Type B pancreatic cell (in vitro differentiated cells): Measurements from ENCODE around the gene TSPAN15. TPM values are rescaled to one million over a fixed set of nuclear protein-coding genes. Genes with fewer than 3 reads are reported as not detected.

Experiments
- DNase-seq: peaks from one replicate; pipeline ENCODE4 v3.0.0; 2021; ENCODE audit warnings: mixed read lengths; ENCODE audit not compliant: unreplicated experiment; ENCODE audit errors: extremely low spot score
- H3K27ac Mint-ChIP-seq: 2 replicates; pipeline ENCODE4 v1.8.0; 2021; ENCODE audit warnings: mild to moderate bottlenecking, mixed read lengths
- H3K27me3 Mint-ChIP-seq: 2 replicates; pipeline ENCODE4 v1.8.0; 2021; ENCODE audit warnings: mixed read lengths
- H3K36me3 Mint-ChIP-seq: 2 replicates; pipeline ENCODE4 v1.8.0; 2021; ENCODE audit warnings: mixed read lengths
- H3K4me1 Mint-ChIP-seq: one replicate; pipeline ENCODE4 v1.8.0; 2021; ENCODE audit warnings: mixed read lengths; ENCODE audit not compliant: unreplicated experiment
- H3K4me3 Mint-ChIP-seq: 2 replicates; pipeline ENCODE4 v1.8.0; 2021; ENCODE audit warnings: mild to moderate bottlenecking, mixed read lengths
- H3K9me3 Mint-ChIP-seq: 2 replicates; pipeline ENCODE4 v1.8.0; 2021; ENCODE audit warnings: mixed read lengths
- total RNA-seq: library from RNA; stranded (reverse); gene quantifications from 2 replicates; pipeline ENCODE4 v1.2.1, GENCODE V29; 2021; ENCODE audit warnings: low replicate concordance
- TF ChIP-seq, protein P1 (sequence below): fragments of 200-600 bp; sonication (generic); conservative IDR thresholded peaks from 2 replicates; pipeline ENCODE4 v1.5.0; 2021; ENCODE audit warnings: antibody characterized with exemption, mild to moderate bottlenecking

TSPAN15 gene
- total RNA-seq, 1 donor from 2014 or later: 19.7 TPM

DNA sequence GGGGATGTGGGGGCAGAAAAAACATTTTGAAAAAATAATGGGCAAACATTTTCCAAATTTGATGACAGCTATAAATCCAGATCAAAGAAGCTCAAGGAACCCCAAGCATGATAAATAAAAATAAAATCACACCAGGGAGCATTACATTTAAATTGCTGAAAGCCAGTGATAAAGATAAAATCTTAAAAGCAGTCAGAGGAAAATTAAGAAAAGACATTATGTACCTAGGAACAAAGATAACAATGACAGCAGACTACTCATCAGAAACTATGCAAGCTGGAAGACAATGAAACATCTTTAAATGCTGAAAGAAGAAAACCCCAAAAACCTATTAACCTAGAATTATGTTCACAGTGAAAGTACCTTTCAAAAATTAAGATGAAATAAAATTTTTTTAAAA, 98.7 kb downstream of the TSPAN15 start:
- no peak overlapping the region for H3K27ac Mint-ChIP-seq
- no peak for DNase-seq
- H3K9me3 Mint-ChIP-seq: peaks cover 12% of the 10 kb centered on the region
- no peaks in the 10 kb centered on the region for H3K4me1 Mint-ChIP-seq
- TF ChIP-seq, protein P1, sequence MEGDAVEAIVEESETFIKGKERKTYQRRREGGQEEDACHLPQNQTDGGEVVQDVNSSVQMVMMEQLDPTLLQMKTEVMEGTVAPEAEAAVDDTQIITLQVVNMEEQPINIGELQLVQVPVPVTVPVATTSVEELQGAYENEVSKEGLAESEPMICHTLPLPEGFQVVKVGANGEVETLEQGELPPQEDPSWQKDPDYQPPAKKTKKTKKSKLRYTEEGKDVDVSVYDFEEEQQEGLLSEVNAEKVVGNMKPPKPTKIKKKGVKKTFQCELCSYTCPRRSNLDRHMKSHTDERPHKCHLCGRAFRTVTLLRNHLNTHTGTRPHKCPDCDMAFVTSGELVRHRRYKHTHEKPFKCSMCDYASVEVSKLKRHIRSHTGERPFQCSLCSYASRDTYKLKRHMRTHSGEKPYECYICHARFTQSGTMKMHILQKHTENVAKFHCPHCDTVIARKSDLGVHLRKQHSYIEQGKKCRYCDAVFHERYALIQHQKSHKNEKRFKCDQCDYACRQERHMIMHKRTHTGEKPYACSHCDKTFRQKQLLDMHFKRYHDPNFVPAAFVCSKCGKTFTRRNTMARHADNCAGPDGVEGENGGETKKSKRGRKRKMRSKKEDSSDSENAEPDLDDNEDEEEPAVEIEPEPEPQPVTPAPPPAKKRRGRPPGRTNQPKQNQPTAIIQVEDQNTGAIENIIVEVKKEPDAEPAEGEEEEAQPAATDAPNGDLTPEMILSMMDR: no peak
- H3K36me3 Mint-ChIP-seq: no peaks in the 10 kb centered on the region
- no peak overlapping the region for H3K4me3 Mint-ChIP-seq
- peaks cover 49% of the 10 kb centered on the region for H3K27me3 Mint-ChIP-seq

DNA sequence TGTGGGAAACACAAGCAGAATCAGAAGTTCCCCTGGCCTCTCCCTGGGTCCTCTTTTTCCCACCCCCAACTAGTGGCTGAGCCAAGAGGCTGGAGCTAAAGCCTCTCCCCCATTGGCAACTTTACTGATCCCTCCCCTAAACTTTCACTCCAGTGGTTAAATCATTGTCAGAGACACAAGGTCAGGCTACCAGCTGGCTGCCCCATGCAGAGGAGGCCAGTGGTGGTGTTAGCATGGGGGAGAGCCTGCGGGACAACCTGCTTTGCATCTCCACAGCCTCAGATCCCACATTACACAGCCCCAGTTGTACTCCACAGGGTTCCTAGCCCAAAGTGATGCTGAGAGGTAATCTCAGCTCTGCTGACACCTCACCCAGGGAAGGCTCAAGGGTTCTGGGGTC, 101.0 kb downstream of the TSPAN15 start:
- peaks cover 56% of the 10 kb centered on the region for H3K27me3 Mint-ChIP-seq
- no peak overlapping the region for H3K27ac Mint-ChIP-seq

DNA sequence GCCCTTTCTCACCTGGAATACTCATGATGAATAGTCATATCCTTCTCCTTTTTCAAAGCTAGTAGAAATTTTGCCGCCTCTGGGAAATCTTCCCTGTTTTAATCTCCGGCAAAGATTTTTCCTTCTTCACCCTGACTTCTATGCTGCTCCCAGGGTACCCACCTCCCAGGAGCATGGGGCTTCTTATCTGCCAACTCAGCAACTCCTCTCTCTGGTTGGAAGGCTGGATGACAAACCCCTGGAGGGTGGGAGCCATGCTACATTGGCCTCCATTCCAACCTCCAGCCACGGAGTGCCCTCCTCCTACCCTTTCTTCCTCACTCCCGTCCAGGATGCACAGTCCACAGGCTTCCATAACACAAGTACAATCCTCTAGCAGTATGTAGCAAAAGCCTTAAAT, 102.1 kb downstream of the TSPAN15 start:
- Mint-ChIP-seq H3K4me1 (no peaks in the 10 kb centered on the region), H3K36me3 (no peaks in the 10 kb centered on the region), H3K27ac (no peak overlapping the region), H3K4me3 (no peak overlapping the region), H3K27me3 (peaks cover 59% of the 10 kb centered on the region), H3K9me3 (peaks cover 12% of the 10 kb centered on the region)
- no peak for DNase-seq
- TF ChIP-seq, protein P1: no peak

More for the DNA sequence above, 101.0 kb downstream of the TSPAN15 start:
- no peak overlapping the region for H3K4me3 Mint-ChIP-seq
- TF ChIP-seq, protein P1: no peak
- no peak for DNase-seq
- H3K9me3 Mint-ChIP-seq: peaks cover 12% of the 10 kb centered on the region
- no peaks in the 10 kb centered on the region for H3K36me3 Mint-ChIP-seq
- no peaks in the 10 kb centered on the region for H3K4me1 Mint-ChIP-seq

DNA sequence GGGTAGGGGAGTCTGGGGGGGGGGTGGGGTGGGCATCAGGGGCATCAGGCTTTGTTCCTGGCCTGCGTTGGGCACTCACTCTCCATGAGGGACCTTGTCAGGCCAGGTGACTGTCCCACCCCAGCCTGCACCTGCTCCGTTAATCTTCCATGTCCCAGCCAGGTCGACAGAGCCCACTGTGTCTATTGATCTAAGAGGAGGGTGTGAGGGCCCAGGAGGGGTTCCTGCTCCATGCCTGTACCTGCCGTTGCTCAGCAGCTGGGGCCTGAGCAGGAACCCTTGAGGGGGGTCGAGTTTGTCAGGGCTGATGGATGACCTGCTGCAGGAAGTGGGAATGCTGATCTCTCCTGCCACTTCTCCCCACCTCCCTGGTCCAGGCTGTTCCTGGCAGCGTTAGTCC, 103.3 kb downstream of the TSPAN15 start:
- Mint-ChIP-seq H3K9me3 (peaks cover 8% of the 10 kb centered on the region), H3K27ac (no peak overlapping the region), H3K4me1 (no peaks in the 10 kb centered on the region), H3K4me3 (no peak overlapping the region), H3K27me3 (peaks cover 60% of the 10 kb centered on the region), H3K36me3 (no peaks in the 10 kb centered on the region)
- TF ChIP-seq, protein P1: no peak
- DNase-seq: no peak

Other genes starting within 250 kb of the TSPAN15 start
- gene HKDC1, start 231.1 kb upstream of the TSPAN15 start, total RNA-seq: 2.4 and 8.0 TPM in 2 replicates
- 60.8 and 87.9 TPM in 2 replicates for gene HK1, start 173.0 kb upstream of the TSPAN15 start, total RNA-seq
- gene TACR2, start 34.5 kb upstream of the TSPAN15 start, total RNA-seq: not detected in 2 replicates
- 0.51 and 0.93 TPM in 2 replicates for gene NEUROG3, start 122.0 kb downstream of the TSPAN15 start, total RNA-seq
- 8.8 and 9.8 TPM in 2 replicates for gene FAM241B, start 178.8 kb downstream of the TSPAN15 start, total RNA-seq